GM10847 (cell line): ENCODE data around the gene PRDX2.

Experiments
- POLR2A ChIP-seq: IDR thresholded peaks from 2 replicates; pipeline ENCODE4 v1.6.1; 2011; ENCODE audit not compliant: insufficient read length; ENCODE audit errors: extremely low read depth

The PRDX2 gene

GRCh38 chr19:12754465-12755196 is 47.0 kb downstream of the PRDX2 start:
- TF ChIP-seq POLR2A = no peak

GRCh38 chr19:12752056-12752781 is 49.4 kb downstream of the PRDX2 start:
- no peak for TF ChIP-seq POLR2A

- no peak for TF ChIP-seq POLR2A
Observed at GRCh38 chr19:12751635-12752034, 50.0 kb downstream of the PRDX2 start, which contains the start of gene BEST2. Gene BEST2 (plus strand): TSS chr19:12751791. CDS start chr19:12752593, 802 bp downstream.

- no peak for TF ChIP-seq POLR2A
Observed at GRCh38 chr19:12750851-12751250, 50.7 kb downstream of the PRDX2 start.

- TF ChIP-seq POLR2A = no peak
Observed at GRCh38 chr19:12749938-12750521, 51.6 kb downstream of the PRDX2 start.

- no peak for TF ChIP-seq POLR2A
Observed at GRCh38 chr19:12748489-12748888, 53.1 kb downstream of the PRDX2 start.
